NCI-H524 (cell line): ENCODE measurements around the gene PLCB1.
"Not testable (repeated sequence)": the region's sequence is repeated elsewhere in the genome, so short reads cannot be mapped to it uniquely, and the experiment has no call there.

ENCODE experiments used
- DNase-seq, 2 experiments: peaks; one replicate each; lab custom pipeline; 2025; lab: John Stamatoyannopoulos, UW

PLCB1 gene

GRCh38 chr20:8834851-8835250 is 702.8 kb downstream of the PLCB1 start:
- no peak for DNase-seq

GRCh38 chr20:8837396-8837795 is 705.3 kb downstream of the PLCB1 start:
- DNase-seq = no peak

- no peak for DNase-seq
These were observed 710.5 kb downstream of the PLCB1 start for GRCh38 chr20:8842525-8842924.

GRCh38 chr20:8844179-8844578 is 712.1 kb downstream of the PLCB1 start:
- DNase-seq = no peak

GRCh38 chr20:8849990-8850389 is 717.9 kb downstream of the PLCB1 start:
- DNase-seq = no peak

- DNase-seq = no peak
These were observed 719.4 kb downstream of the PLCB1 start for GRCh38 chr20:8851446-8851845.

GRCh38 chr20:8851919-8852318 is 719.9 kb downstream of the PLCB1 start:
- DNase-seq = not testable (repeated sequence)

GRCh38 chr20:8853211-8853610 is 721.1 kb downstream of the PLCB1 start:
- DNase-seq = not testable (repeated sequence)

- DNase-seq = peak; percentile 45 to 89
These were observed 721.8 kb downstream of the PLCB1 start for GRCh38 chr20:8853805-8854338.

GRCh38 chr20:8854571-8854970 is 722.5 kb downstream of the PLCB1 start:
- peak in 1 of 2 experiments; percentile 17 for DNase-seq

GRCh38 chr20:8855315-8855714 is 723.2 kb downstream of the PLCB1 start:
- DNase-seq = no peak

- no peak for DNase-seq
These were observed 724.6 kb downstream of the PLCB1 start for GRCh38 chr20:8856668-8857067.

- peak in 1 of 2 experiments; percentile 10 for DNase-seq
These were observed 726.2 kb downstream of the PLCB1 start for GRCh38 chr20:8858181-8858787.

GRCh38 chr20:8860011-8860495 is 728.0 kb downstream of the PLCB1 start:
- DNase-seq = peak in 1 of 2 experiments; percentile 76

GRCh38 chr20:8862092-8862491 is 730.0 kb downstream of the PLCB1 start:
- DNase-seq = peak in 1 of 2 experiments; percentile 26

- no peak for DNase-seq
These were observed 733.6 kb downstream of the PLCB1 start for GRCh38 chr20:8865636-8866035.

GRCh38 chr20:8867038-8867740 is 735.1 kb downstream of the PLCB1 start:
- no peak for DNase-seq

GRCh38 chr20:8870652-8871051 is 738.6 kb downstream of the PLCB1 start:
- no peak for DNase-seq

- no peak for DNase-seq
These were observed 742.4 kb downstream of the PLCB1 start for GRCh38 chr20:8874437-8874836.

- DNase-seq = no peak
These were observed 743.5 kb downstream of the PLCB1 start for GRCh38 chr20:8875586-8875985.

- DNase-seq = no peak
These were observed 744.3 kb downstream of the PLCB1 start for GRCh38 chr20:8876366-8876765.

- no peak for DNase-seq
These were observed 745.2 kb downstream of the PLCB1 start for GRCh38 chr20:8877294-8877693.

- DNase-seq = peak in 1 of 2 experiments; percentile 43
These were observed 747.6 kb downstream of the PLCB1 start for GRCh38 chr20:8879669-8880068.
